ENCODE measurements around the gene DOCK4.
A peak's percentile ranks its signal among the peaks of the same experiment; 100 is the strongest.

The DOCK4 gene

DNA sequence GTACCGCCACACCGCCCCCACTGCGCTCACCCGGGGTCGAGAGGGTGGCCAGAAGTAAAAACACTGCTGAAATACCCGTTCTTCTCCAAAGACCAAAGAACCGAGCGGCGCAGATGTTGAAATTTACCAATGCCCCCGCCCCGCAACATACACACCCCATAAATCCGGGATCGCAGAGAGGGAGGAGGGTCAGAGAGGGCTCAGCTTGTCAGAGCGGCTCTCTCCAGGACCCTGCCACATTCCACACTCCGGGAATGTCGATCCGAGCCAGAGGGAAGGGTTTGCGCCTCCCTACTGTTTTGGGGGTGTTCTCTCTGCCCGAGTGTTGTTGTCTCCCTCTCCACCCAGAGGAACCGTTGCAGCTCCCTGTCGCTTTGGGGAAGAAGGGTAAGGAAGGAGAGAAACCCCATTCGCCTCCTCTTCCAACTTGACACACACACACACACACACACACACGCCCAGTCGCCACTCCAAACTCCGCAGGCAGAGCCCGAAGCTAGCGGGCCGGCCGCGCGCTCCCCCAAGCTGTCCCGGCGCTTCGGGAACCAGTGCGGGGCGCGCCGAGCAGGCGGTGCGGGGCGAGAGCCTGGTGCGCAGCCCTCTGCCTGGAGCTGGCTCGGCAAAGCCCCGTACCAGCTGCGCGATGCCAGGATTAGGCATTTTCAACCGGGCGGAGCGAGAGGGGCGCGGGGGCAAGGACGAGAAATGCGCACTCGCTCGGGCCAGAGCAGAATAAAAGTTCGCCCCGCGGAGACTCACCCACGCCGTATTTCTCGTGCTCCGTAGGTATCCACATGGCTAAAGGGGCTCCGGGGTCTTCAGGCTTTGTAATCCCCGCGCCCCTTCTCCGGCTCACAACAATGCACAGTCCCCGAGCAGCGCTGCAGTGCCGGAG, 609 bp downstream of the DOCK4 start:
- H3K27me3 ChIP-seq: no peaks in the 10 kb centered on the region

GRCh38 chr7:112204499-112205342, 1.5 kb downstream of the DOCK4 start:
- no peaks in the 10 kb centered on the region for H3K4me1 ChIP-seq
- no peaks in the 10 kb centered on the region for H3K9me3 ChIP-seq
- TF ChIP-seq, protein P1, sequence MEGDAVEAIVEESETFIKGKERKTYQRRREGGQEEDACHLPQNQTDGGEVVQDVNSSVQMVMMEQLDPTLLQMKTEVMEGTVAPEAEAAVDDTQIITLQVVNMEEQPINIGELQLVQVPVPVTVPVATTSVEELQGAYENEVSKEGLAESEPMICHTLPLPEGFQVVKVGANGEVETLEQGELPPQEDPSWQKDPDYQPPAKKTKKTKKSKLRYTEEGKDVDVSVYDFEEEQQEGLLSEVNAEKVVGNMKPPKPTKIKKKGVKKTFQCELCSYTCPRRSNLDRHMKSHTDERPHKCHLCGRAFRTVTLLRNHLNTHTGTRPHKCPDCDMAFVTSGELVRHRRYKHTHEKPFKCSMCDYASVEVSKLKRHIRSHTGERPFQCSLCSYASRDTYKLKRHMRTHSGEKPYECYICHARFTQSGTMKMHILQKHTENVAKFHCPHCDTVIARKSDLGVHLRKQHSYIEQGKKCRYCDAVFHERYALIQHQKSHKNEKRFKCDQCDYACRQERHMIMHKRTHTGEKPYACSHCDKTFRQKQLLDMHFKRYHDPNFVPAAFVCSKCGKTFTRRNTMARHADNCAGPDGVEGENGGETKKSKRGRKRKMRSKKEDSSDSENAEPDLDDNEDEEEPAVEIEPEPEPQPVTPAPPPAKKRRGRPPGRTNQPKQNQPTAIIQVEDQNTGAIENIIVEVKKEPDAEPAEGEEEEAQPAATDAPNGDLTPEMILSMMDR (IDR thresholded peaks at IDR 0.05; ENCODE audit: low read depth, low read length): no peak
- peak; percentile 33 for DNase-seq
- peak overlapping the region; percentile 97 for H3K4me3 ChIP-seq (ENCODE audit: low read depth, low read length)
- no peaks in the 10 kb centered on the region for H3K27me3 ChIP-seq
- H3K36me3 ChIP-seq: no peaks in the 10 kb centered on the region

More for the DNA sequence above, 609 bp downstream of the DOCK4 start:
- peak; percentile 64 for DNase-seq
- H3K36me3 ChIP-seq: no peaks in the 10 kb centered on the region
- H3K4me3 ChIP-seq (ENCODE audit: low read depth, low read length): peak overlapping the region; percentile 97
- H3K4me1 ChIP-seq: no peaks in the 10 kb centered on the region
- TF ChIP-seq, protein P1 (IDR thresholded peaks at IDR 0.05; ENCODE audit: low read depth, low read length): no peak
- H3K9me3 ChIP-seq: no peaks in the 10 kb centered on the region

- H3K4me1 ChIP-seq: no peaks in the 10 kb centered on the region
- H3K9me3 ChIP-seq: no peaks in the 10 kb centered on the region
- no peak for DNase-seq
- H3K4me3 ChIP-seq (ENCODE audit: low read depth, low read length): no peak overlapping the region
- H3K36me3 ChIP-seq: no peaks in the 10 kb centered on the region
- TF ChIP-seq, protein P1 (IDR thresholded peaks at IDR 0.05; ENCODE audit: low read depth, low read length): no peak
- no peaks in the 10 kb centered on the region for H3K27me3 ChIP-seq
Measured at GRCh38 chr7:112203365-112203739, 2.8 kb downstream of the DOCK4 start.

GRCh38 chr7:112202816-112203215, 3.4 kb downstream of the DOCK4 start:
- TF ChIP-seq, protein P1 (IDR thresholded peaks at IDR 0.05; ENCODE audit: low read depth, low read length): no peak
- H3K4me3 ChIP-seq (ENCODE audit: low read depth, low read length): no peak overlapping the region
- H3K4me1 ChIP-seq: no peaks in the 10 kb centered on the region
- H3K9me3 ChIP-seq: no peaks in the 10 kb centered on the region
- H3K36me3 ChIP-seq: no peaks in the 10 kb centered on the region
- peak; percentile 54 for DNase-seq
- no peaks in the 10 kb centered on the region for H3K27me3 ChIP-seq

- Histone ChIP-seq H3K36me3 (no peaks in the 10 kb centered on the region), H3K4me3 (ENCODE audit: low read depth, low read length) (no peak overlapping the region), H3K4me1 (no peaks in the 10 kb centered on the region), H3K27me3 (no peaks in the 10 kb centered on the region), H3K9me3 (no peaks in the 10 kb centered on the region)
- no peak for DNase-seq
- TF ChIP-seq, protein P1 (IDR thresholded peaks at IDR 0.05; ENCODE audit: low read depth, low read length): no peak
Measured at GRCh38 chr7:112201839-112202238, 4.4 kb downstream of the DOCK4 start.

Measured in BE2C (cell line).